Endothelial cell of umbilical vein (primary cell): ENCODE results near the gene BUD13.

Source experiments
- CTCF ChIP-seq, 2 donors: IDR thresholded peaks; 1 replicate in 1 of 2; 2 replicates in 1 of 2; pipeline ENCODE4 v1.5.1; 2011; ENCODE audit warnings: low read length in 2 of 2, mild to moderate bottlenecking in 2 of 2, moderate library complexity in 2 of 2, control low read depth in 1 of 2, inconsistent platforms in 1 of 2, low read depth in 1 of 2; ENCODE audit not compliant: insufficient read depth in 1 of 2; ENCODE audit errors: extremely low read depth in 1 of 2
- MAX ChIP-seq: IDR thresholded peaks from 2 replicates; pipeline ENCODE4 v1.6.1; 2011; ENCODE audit not compliant: insufficient read depth, insufficient read length
- POLR2A ChIP-seq: IDR thresholded peaks from 2 replicates; pipeline ENCODE4 v1.6.1; 2012; ENCODE audit warnings: low read depth, mild to moderate bottlenecking, control low read depth, low read length

GRCh38 chr11:116808262-116809175, 35.7 kb upstream of the BUD13 start:
- no peak for TF ChIP-seq POLR2A
- no peak for TF ChIP-seq MAX
- no peak for TF ChIP-seq CTCF (IDR thresholded peaks at IDR 0.05; ENCODE audit: extremely low read depth in 1 of 2, insufficient read depth in 1 of 2, low read depth in 1 of 2, low read length in 2 of 2)
